Lung microvascular endothelial cell (primary cell): ENCODE data around the gene DERA. TPM values are rescaled to one million over a fixed set of nuclear protein-coding genes. Genes with fewer than 3 reads are reported as not detected.
"Not testable (repeated sequence)": the region's sequence is repeated elsewhere in the genome, so short reads cannot be mapped to it uniquely, and the experiment has no call there.

Experiments
- DNase-seq, 2 donors: peaks; one replicate each; pipeline versions ENCODE4 v3.0.0 to v3.0.0-alpha.2; 2010; ENCODE audit warnings: low read depth in 2 of 2
- total RNA-seq: library from RNA; depleted of rRNA; stranded (reverse); fragments of >200 nt; gene quantifications from 2 replicates; pipeline ENCODE4 v1.2.1, GENCODE V29; 2014

Gene DERA
- total RNA-seq, 1 donor from 2014 or later = 45.0 TPM

GRCh38 chr12:16008421-16008824 is 97.3 kb downstream of the DERA start:
- DNase-seq = no peak

GRCh38 chr12:16012117-16012516 is 101.0 kb downstream of the DERA start:
- DNase-seq = peak; percentile 28 to 65

GRCh38 chr12:16013722-16014121 is 102.6 kb downstream of the DERA start:
- not testable (repeated sequence) for DNase-seq

- DNase-seq = not testable (repeated sequence)
Measured at GRCh38 chr12:16014394-16014793, 103.3 kb downstream of the DERA start.

GRCh38 chr12:16016748-16017147 is 105.6 kb downstream of the DERA start:
- no peak for DNase-seq

GRCh38 chr12:16018306-16018705 is 107.2 kb downstream of the DERA start:
- no peak for DNase-seq

- no peak for DNase-seq
Measured at GRCh38 chr12:16019136-16019535, 108.0 kb downstream of the DERA start.

GRCh38 chr12:16020031-16020430 is 108.9 kb downstream of the DERA start:
- DNase-seq = peak in 1 of 2 donors; percentile 3

- no peak for DNase-seq
Measured at GRCh38 chr12:16021026-16021425, 109.9 kb downstream of the DERA start.

- no peak for DNase-seq
Measured at GRCh38 chr12:16021676-16022075, 110.5 kb downstream of the DERA start.

GRCh38 chr12:16027002-16027401 is 115.9 kb downstream of the DERA start:
- no peak for DNase-seq

GRCh38 chr12:16030744-16031143 is 119.6 kb downstream of the DERA start:
- no peak for DNase-seq

GRCh38 chr12:16034136-16034817 is 123.1 kb downstream of the DERA start:
- DNase-seq = no peak

GRCh38 chr12:16036073-16036472 is 124.9 kb downstream of the DERA start:
- no peak for DNase-seq

GRCh38 chr12:16037533-16037932 is 126.4 kb downstream of the DERA start:
- DNase-seq = no peak

- no peak for DNase-seq
Measured at GRCh38 chr12:16043480-16043879, 132.3 kb downstream of the DERA start.

GRCh38 chr12:16046266-16046665 is 135.1 kb downstream of the DERA start:
- DNase-seq = no peak

GRCh38 chr12:16048511-16048910 is 137.4 kb downstream of the DERA start:
- DNase-seq = no peak

- DNase-seq = no peak
Measured at GRCh38 chr12:16056910-16057309, 145.8 kb downstream of the DERA start.

GRCh38 chr12:16057351-16057751 is 146.2 kb downstream of the DERA start:
- not testable (repeated sequence) for DNase-seq

GRCh38 chr12:16062611-16063010 is 151.5 kb downstream of the DERA start:
- DNase-seq = no peak

- peak; percentile 2 to 23 for DNase-seq
Measured at GRCh38 chr12:16063726-16064125, 152.6 kb downstream of the DERA start.

- no peak for DNase-seq
Measured at GRCh38 chr12:16070113-16070512, 159.0 kb downstream of the DERA start.

- no peak for DNase-seq
Measured at GRCh38 chr12:16072678-16073077, 161.5 kb downstream of the DERA start.
